HG03060 (cell line): ENCODE measurements around the gene LXN.

Experiments used
- ATAC-seq: cut with Tn5 transposase; IDR thresholded peaks from one replicate; pipeline ENCODE4 v1.9.1; 2021; ENCODE audit warnings: low read depth, moderate number of reproducible peaks; ENCODE audit not compliant: unreplicated experiment

LXN gene

DNA sequence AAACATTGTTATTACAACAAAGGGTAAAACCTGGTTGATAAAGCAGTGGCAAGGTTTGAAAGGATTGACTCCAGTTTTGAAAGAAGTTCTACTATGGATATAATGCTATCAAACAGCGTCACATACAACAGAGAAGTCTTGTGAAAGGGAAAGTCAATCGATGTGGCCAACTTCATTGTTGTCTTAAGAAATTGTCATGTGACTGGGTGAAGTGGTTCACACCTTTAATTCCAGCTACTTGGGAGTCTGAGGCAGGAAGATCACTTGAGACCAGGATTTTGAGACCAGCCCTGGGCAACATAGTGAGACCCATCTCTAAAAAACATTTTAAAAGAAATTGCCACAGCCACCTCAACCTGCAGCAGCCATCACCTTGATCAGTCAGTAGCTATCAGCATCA lies 6.2 kb upstream of the LXN start:
- ATAC-seq: no peak

DNA sequence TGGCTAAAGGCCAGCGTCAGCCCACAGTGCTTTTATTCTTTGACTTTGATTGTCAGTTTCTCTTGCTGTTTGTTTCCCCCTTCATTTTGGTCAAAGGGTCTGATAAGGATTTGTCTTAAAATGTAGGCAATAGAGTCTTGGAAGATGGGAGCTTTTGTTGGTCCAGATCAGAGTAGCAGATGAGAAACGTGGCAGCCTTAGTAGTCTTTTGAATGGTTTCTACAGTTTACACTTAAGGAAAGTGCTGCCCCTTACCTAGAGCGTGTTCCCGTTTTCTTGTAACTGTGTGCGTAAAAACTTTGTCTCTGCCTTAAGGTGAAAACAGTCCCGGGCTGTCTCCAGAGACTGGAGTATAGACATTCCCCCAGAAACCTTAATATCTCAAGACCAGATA lies 630 bp downstream of the LXN start:
- ATAC-seq: no peak

DNA sequence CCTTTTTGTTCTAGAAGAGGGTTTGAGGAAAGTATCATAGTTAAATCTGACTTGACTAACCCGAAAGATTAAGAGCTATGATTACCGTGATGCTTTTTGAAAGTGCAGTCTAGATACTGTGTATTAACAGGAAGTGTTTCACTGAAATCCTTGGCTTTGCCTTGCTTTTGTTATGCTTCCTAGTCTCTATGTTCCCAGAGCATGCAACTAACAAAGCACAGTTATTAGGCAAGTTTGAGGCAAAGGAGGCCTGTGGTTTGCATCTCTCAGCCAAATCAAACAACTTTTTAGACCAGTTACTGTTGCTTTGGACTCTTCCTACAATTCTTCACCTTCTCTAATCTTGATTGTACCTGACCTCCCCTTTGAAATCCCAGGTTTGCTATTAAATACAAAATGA lies 3.9 kb downstream of the LXN start:
- no peak for ATAC-seq

DNA sequence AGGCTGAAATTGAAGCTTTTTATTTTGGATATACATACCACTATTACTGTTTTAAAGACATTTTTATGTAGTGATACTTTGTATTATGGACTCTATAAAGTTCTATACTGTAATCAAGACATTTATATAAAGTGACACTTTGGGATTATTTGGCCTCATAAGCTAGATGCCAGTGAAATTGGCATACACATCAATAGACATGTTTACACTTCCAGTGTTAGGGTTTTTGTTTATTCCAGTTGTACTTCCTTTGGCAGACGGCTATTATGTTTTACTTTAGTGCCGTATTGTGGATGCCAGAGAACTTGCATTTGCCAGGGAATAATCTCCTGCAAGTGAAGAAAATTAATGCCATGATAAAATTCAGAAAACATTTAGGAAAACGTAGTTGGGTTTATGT lies 6.0 kb downstream of the LXN start:
- ATAC-seq: no peak

DNA sequence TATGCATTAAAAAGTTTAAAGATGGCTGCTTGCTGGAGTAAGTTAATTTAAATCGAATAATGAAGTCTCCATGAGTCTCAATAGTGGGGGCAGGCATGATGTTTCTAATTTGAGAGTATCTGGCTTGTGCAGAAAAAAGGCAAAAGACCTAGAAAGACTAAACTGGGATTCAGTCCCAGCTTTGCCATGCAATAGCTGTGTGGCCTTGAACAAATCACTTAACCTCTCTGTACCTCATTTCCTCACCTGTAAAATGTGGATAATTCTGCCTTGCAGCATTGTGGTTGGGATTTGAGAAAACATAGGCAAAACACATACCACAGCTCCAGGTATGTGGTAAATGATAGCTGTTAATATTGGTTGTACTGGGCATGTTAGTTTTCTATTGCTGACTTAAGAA lies 8.6 kb downstream of the LXN start:
- ATAC-seq: no peak

DNA sequence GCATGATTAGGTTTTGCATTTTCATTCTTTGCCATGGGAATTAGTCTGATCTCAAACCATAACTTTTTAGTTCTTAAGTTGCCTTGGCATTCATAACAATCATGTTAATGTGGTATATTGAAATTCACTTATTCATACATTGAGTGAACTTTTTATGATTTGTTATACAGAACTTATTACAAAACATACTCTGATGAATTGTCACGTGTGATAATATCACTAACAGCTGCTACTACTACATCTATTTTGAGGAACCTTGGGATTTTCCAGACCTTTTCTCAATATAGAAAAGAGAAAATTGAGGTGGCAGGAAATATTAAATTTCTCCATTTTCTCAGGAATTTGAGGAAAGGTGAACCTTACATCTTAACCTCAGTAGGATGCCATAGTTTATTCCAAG lies 9.2 kb downstream of the LXN start:
- ATAC-seq: no peak

DNA sequence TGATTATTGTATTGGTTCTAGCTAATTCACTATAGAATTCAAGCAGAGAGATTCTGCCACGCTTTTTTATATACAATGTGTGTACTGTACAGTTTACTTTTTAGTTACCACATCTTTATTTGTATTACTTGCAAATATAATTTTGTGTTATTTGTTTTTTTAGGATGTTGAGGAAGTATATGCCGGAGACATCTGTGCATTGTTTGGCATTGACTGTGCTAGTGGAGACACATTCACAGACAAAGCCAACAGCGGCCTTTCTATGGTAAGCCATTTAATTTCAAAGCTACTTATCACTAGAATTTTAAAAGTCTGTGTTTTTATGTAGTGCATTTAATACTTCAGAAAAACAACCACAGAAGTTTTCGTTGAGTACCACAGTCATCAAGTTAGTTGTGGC lies 11.7 kb downstream of the LXN start:
- ATAC-seq: no peak

DNA sequence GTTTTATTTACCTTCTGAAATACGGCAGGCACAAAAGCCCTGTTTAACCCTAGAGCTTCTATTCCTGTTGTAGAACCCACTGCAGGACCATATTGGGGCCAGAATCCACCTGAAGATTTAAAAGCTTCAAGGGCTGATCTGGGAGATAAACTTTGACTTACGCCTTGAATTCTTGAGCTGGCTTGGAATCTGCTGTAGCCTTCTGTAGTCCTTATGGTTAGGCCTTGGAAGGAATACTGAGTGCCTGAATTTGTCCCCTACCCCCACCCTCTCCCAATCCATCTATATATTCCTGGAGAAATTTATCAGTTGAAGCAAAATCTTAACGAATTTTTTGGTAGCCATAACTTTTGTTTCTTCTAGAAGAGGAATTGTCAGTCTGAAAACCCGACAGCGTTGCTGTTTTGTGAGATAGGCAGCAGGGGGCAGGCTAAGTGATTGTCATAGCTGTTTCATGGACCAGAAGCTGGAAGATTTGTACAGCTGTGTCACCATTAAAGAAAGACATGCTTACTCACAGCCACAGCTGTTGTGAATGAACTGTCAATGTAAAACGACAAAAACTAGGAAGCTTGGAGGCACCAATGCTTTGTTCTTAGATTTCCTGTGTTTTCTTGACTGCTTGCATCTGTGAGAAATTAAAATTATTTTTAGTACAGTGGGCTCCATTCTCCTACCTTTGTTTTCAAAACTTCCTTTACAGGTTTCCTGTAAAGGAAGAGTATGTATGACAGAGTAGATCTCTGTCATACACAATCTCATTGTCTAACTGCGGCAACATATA lies 12.8 kb downstream of the LXN start:
- ATAC-seq: peak; percentile 71

DNA sequence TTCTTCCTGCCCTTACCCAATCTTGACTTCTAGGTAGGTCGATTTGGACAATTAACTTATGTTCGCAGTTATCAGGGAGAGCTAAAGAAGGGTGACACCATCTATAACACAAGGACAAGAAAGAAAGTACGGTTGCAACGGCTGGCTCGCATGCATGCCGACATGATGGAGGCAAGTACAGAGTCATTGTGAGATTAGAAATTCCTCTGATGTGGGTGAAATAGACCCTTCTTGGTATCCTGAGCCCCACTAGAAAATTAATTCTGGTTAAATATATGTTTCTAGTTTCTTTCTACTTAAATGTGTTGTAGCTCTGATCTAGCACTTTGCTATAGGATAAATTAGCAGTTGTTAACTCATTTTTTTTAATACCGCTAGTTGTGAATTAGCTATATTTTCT lies 13.6 kb downstream of the LXN start:
- ATAC-seq: no peak

DNA sequence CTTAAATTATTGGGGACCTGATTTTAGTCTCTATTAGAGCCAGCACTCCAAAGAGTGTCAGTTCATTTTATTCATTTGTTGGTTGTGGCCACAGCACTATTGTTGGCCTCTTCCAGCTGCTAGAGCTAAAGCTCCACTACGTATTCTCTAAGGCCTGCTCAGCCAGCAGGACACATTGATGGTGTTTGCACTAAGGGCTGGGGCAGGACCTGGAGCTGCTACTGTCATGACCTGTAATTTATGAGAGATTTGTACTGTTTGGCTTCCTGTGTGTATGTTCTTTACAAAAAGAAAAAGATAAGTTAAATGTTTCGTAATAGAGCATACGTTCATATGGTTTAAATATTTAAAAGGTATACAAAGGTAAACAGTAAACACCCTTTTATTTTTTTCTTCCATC lies 20.0 kb downstream of the LXN start:
- ATAC-seq: no peak

DNA sequence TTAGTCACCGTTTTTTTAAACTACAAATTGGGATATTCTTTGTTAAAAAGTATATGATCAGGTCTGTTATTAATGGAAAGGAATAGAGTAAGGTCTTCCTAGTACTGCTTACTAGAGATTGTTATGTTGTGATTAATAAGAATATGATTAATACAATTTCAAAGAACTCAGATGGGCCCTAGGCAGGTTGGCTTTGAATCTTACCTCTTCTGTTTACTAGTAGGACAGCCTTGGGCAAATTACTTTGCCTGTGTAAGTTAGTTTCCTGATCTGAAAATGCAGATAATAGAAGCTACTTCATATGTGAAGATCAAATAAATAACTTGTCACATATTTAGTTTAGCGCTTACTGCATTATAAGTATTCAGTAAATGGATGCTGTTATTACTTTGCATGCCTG lies 21.3 kb downstream of the LXN start:
- no peak for ATAC-seq

DNA sequence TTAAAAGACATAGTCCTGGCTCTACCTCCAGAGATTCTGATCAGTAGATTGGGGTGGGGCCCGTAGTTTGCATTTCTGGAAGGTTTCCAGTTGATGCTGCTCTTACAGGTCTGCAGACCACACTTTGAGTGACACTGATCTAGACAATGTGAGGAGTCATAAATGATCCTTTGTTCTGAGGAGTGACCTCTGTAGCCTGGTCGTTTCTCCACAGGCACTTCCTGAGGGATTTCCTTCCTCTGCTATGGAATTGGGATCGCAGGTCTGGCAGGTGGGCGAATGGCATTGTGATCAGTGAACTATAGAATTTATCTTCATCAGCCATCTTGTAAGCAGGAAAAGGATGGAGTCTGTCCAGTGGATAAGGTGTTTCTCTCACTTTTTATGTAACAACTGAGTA lies 22.7 kb downstream of the LXN start:
- ATAC-seq: no peak

DNA sequence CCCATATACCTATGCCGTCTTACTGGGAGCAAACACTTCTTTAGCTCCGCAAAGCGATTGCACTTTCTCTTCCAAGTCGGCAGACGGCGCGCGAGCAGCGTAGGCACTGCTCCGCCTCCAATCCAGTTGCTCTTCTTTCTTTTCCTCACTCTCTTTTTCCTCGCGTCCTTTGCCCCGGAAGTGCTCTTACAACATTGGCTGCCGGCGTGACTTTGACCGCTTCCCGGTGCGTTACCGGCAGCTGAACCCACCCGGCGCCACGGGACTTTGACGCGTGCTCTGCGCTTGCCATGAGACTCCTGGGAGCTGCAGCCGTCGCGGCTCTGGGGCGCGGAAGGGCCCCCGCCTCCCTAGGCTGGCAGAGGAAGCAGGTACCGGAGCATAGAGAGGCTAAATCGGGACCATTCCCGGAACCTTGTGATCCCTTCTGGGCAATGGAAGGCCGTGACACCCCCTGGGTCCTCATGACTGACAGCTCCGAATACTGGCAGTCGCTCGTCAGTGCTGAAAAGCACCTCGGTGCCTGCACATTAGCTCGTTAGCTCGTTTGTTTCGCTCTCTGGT lies 28.0 kb downstream of the LXN start, which contains the start of gene GFM1:
Gene GFM1, plus strand, starts transcription at position 183 of the 564 bp plus-strand sequence. Its CDS starts 108 bp downstream, at position 291.
- ATAC-seq: peak; percentile 99

DNA sequence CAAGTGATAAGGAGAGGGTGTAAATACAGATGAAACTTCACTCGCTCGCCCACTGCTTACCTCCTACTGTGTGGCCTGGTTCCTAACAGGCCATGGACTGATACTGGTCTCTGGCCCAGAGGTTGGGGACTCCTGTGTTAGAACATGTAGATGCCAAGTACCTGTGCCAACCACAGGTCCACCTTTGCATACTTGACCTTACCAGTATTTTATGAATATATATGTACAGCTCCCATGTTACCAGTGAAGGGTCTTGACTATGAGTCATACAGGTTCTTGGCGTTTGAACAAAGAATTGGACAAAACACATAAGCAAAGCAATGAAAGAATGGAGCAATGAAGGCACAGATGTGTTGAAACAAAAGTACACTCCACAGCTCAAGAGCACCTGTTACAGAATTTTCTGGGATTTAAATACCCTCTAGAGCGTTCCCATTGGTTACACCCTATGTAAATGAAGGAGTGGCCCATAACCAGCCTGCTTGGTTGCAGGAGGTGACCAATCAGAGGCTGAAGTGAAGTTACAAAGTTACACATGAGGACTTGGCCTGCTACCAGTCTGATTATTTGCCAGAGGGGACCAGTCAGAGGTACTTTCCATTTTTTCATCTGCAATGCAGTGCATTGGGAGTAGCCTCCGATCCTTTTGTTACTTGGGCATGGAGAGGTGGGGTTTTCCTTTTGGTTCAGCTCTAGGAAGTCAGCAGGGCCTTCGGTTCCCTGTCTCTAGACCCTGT lies 29.8 kb downstream of the LXN start:
- ATAC-seq: no peak

DNA sequence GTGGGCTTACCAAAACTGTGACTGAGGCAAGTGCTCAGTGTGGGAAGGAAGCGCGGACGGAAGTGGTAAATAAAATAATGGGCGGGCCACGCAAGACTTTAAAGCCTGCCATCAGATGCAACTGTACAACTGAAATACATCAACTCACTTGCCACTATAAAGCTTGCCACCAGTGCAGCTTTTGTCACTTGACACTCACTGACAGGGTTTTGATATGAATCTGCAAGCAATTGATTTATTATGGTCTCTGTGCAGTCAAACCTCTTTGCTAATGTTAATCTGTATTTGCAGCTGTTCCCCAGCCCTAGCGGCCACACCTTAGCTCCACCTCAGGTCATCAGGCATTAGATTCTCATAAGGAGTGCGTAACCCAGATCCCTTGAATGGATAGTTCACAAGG lies 30.4 kb downstream of the LXN start:
- no peak for ATAC-seq

DNA sequence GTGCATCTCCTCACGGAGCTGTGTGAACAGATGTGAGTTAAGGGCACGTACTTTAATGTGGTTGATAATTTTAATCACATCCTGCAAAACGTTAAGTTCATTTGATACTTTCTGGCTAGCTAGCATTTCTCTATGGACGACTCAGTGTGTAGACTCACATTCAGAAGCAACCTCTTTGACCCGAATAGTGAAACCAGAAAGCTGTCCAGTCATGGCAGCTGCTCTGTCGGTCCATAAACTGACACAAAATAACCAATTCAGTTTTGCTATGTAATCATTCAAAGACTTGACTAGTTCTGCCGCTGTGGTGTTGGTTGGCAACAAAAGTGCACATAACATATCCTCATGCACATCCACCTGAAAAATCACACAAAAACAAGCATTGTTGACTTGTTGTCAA lies 31.8 kb downstream of the LXN start:
- no peak for ATAC-seq

DNA sequence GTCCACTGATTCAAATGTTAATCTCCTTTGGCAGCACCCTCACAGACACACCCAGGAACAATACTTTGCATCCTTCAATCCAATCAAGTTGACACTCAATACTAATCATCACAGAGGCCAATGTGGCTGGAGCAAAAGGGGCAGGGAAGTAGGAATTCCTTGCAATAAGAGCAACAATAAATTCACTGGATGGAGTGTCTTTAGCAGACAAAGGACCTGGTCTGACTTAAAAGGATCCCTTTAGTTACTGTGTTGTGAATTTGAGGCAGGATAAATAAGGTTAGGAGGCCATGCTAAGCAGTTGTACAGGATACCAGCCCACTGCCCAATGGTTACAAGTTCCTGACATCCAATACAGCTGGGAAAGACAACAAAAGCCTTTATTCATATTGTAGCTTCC lies 40.5 kb downstream of the LXN start:
- ATAC-seq: no peak

DNA sequence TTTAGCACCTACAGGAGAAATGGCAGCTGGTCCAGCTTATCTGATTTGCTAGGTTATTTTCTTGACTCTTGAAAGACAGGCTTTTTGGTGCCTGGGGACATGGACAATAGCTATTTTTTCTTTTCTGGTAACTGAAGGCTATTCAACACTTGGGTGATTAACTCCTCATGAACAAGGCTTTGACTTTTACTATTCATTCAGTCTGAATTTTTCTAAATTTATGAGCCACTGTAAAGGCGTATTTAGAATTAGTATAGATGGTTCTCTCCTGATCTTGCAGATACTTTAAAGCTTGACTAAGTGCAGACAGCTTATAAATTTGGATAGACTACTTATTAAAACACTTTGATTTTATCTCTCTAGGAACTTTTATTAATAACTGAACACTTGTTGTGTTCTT lies 46.6 kb downstream of the LXN start:
- no peak for ATAC-seq

DNA sequence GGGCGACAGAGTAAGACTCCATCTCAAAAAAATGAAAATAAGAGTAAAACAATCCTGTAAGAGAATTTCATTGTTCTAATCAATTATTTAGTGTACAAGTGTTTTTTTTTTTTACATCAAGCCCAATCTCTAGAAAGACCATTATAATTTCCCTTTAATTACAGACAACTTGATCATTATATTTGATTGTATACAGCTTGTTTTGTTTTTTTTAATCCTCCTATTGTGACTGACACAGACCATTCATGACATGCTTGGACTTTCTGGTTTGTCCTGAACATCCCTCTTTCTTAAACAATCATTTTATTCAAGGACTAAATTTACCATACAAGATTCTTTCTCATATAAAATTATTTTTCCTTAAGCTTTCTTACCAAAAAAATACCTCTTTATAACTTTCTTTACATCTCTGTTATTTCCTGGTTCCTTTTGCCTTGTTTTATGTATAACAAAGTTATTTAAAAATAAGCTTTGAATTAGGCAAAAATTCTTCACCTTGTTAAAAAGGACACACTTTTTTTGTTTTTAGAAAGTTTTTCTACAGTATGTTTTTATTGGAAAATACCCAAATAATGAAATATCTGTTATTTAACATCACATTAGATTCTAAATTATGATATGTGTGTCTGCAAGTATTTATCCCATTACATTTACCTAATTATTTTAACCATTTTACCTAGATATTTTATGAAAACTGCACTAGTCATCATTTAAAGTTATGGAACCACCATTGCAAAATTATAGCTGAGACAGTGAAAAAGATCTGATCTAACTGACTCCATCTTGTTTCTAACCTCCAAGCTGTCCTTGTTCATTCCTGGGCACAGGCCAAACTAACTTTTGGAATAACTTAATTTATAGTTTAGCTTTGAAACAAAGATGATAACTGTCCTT lies 54.2 kb downstream of the LXN start:
- ATAC-seq: no peak
